Ascending aorta (tissue), 2 donors: ENCODE results near the gene ANKIB1. TPM values are rescaled to one million over a fixed set of nuclear protein-coding genes. Genes with fewer than 3 reads are reported as not detected.

Source experiments
- DNase-seq, 2 donors: peaks; one replicate each; pipeline ENCODE4 v3.0.0-alpha.2; 2019; ENCODE audit warnings: low spot score in 2 of 2
- H3K27ac ChIP-seq, 2 donors: fragments of 200-600 bp; sonication (generic); one replicate each; pipeline ENCODE4 v1.5.1; 2016 to 2017; ENCODE audit warnings: mild to moderate bottlenecking in 1 of 2
- H3K27me3 ChIP-seq: fragments of 200-600 bp; sonication (generic); one replicate; pipeline ENCODE4 v1.5.1; 2017
- H3K36me3 ChIP-seq, 2 donors: fragments of 200-600 bp; sonication (generic); one replicate each; pipeline ENCODE4 v1.5.1; 2016
- H3K4me1 ChIP-seq, 2 donors: fragments of 200-600 bp; sonication (generic); one replicate each; pipeline ENCODE4 v1.5.1; 2016 to 2017; ENCODE audit warnings: mild to moderate bottlenecking in 1 of 2
- H3K4me3 ChIP-seq, 2 donors: fragments of 200-600 bp; sonication (generic); one replicate each; pipeline ENCODE4 v1.5.1; 2016 to 2017; ENCODE audit warnings: mild to moderate bottlenecking in 1 of 2
- H3K9me3 ChIP-seq, 2 donors: fragments of 200-600 bp; sonication (generic); one replicate each; pipeline ENCODE4 v1.5.1; 2016
- intact Hi-C: fragments of 100-400 bp; cut with DNase I; formaldehyde crosslinking; loops from one replicate; pipeline ENCODE4 v1.15.1; 2023
- total RNA-seq: library from RNA; depleted of rRNA; stranded (reverse); fragments of >200 nt; gene quantifications from one replicate; pipeline ENCODE4 v1.1.0, GENCODE V29; 2016
- TF ChIP-seq, protein P1 (sequence below), 3 experiments: fragments of 200-600 bp in 2 of 3; fragments of 450-650 bp in 1 of 3; sonication (generic) in 2 of 3; IDR thresholded peaks; one replicate each; pipeline ENCODE4 v1.5.1; 2016 to 2019; ENCODE audit warnings: antibody characterized with exemption in 3 of 3, mild to moderate bottlenecking in 1 of 3, moderate library complexity in 1 of 3

Gene ANKIB1
- total RNA-seq, 1 donor from 2014 or later, result 27.4 TPM

DNA sequence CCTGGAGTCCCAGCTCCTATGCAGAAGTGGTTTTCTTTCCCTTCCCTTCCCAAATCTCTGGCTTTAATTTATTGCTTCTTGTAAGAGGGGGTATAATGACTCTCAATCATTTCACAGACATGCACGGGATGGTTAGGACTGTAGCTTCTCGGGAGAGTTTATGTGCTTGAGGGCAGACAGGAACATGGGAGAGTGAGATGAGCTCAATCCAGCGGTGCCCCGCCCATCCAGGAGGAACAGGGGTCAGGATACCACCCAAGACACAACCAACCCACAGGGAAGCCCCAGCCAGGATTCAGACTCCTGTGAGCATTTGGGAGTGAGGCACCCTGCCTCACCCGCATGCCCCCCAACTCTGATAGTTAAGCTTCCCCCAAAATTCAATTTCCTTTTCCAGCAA lies 167.8 kb downstream of the ANKIB1 start:
- no peak overlapping the region for H3K27ac ChIP-seq
- no peaks in the 10 kb centered on the region for H3K4me1 ChIP-seq
- TF ChIP-seq, protein P1, sequence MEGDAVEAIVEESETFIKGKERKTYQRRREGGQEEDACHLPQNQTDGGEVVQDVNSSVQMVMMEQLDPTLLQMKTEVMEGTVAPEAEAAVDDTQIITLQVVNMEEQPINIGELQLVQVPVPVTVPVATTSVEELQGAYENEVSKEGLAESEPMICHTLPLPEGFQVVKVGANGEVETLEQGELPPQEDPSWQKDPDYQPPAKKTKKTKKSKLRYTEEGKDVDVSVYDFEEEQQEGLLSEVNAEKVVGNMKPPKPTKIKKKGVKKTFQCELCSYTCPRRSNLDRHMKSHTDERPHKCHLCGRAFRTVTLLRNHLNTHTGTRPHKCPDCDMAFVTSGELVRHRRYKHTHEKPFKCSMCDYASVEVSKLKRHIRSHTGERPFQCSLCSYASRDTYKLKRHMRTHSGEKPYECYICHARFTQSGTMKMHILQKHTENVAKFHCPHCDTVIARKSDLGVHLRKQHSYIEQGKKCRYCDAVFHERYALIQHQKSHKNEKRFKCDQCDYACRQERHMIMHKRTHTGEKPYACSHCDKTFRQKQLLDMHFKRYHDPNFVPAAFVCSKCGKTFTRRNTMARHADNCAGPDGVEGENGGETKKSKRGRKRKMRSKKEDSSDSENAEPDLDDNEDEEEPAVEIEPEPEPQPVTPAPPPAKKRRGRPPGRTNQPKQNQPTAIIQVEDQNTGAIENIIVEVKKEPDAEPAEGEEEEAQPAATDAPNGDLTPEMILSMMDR (IDR thresholded peaks at IDR 0.05), result no peak
- no peaks in the 10 kb centered on the region for H3K27me3 ChIP-seq
- H3K9me3 ChIP-seq, result no peaks in the 10 kb centered on the region
- no peak overlapping the region for H3K4me3 ChIP-seq
- no peaks in the 10 kb centered on the region for H3K36me3 ChIP-seq
- no peak for DNase-seq
- intact Hi-C loops, result no loop called here

DNA sequence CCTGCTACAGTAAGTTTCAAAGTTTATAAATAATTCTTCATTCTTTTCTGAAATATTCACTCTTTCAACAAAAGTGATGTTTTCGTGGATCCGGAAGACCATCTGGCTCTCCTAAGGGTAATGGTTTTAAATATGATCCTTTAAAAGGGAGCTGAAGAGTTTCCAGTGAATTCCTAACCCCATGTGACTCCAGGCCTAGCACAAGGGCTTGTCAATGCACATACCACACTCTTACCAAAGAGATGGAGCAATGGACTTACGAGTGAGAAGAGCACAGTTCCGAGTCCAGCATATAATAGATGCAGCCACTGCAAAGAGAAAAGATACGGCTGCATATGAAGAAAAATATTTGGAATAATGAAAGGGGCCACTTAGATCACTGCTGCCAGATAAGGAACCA lies 169.5 kb downstream of the ANKIB1 start:
- H3K27ac ChIP-seq, result no peak overlapping the region
- H3K36me3 ChIP-seq, result no peaks in the 10 kb centered on the region
- no peak for DNase-seq
- no peaks in the 10 kb centered on the region for H3K4me1 ChIP-seq
- H3K27me3 ChIP-seq, result no peaks in the 10 kb centered on the region
- intact Hi-C loops, result no loop called here
- no peaks in the 10 kb centered on the region for H3K9me3 ChIP-seq
- TF ChIP-seq, protein P1 (IDR thresholded peaks at IDR 0.05), result no peak
- H3K4me3 ChIP-seq, result no peak overlapping the region

DNA sequence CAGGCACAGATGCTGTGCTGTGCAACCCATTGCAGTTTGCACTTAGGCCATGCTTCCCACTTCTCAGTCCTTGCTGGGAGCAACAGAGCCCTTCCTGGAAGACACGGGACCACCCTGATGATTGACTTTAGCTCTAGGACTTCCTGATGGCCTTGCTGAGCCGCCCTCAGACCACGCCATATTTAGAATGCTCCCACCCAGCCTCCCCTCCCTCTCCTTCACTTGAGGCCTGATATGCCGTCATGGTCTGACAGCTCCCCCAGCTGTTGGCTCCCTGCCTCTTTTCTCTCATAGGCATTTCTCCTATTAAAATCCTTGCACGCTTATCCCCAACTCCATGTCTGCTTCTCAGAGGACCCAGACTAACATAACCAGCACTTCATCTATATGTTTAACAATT lies 172.1 kb downstream of the ANKIB1 start:
- DNase-seq, result no peak
- intact Hi-C loops, result no loop called here
- H3K4me3 ChIP-seq, result no peak overlapping the region
- no peaks in the 10 kb centered on the region for H3K27me3 ChIP-seq
- no peaks in the 10 kb centered on the region for H3K36me3 ChIP-seq
- H3K27ac ChIP-seq, result no peak overlapping the region
- no peaks in the 10 kb centered on the region for H3K4me1 ChIP-seq
- no peaks in the 10 kb centered on the region for H3K9me3 ChIP-seq
- TF ChIP-seq, protein P1 (IDR thresholded peaks at IDR 0.05), result no peak

DNA sequence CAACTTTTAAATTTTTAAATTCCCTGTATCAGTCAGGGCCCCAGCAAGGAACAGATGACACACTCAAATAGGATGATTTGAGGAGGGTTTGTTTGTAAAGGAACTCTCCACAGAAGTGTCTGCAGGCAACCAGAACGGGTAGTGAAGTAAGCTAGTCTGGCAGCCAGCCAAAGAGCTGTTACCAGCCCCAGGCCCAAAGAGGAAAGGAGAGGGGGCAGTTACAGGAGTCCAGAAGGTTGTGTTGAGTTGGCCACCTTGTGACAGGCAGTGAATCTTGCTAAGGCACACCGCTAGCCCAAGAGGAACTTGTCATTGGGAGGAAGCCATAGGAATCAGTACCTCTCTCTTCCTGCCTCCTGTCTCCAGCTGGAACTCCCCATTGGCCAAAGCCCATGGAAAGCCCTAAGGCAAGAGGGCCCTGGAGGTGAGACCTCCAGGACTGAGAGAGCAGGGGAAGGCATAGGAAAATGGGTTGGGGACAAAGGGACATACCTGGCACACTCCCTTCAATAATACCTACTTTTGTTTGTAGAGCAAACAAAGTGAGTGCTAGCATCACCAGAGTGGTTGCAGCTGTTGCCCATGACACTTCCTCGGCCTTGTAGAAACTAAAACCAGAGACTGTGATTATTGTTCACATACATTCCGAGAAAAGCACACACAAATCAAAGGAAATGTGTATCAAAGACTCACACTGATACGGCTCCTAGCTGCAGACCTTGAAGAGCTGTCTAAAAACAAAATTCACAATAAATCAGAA lies 176.1 kb downstream of the ANKIB1 start:
- no peak overlapping the region for H3K4me3 ChIP-seq
- intact Hi-C loops, result no loop called here
- peak in 1 of 2 donors; percentile 67 for DNase-seq
- no peaks in the 10 kb centered on the region for H3K9me3 ChIP-seq
- TF ChIP-seq, protein P1 (IDR thresholded peaks at IDR 0.05), result no peak
- H3K27me3 ChIP-seq, result no peaks in the 10 kb centered on the region
- no peaks in the 10 kb centered on the region for H3K4me1 ChIP-seq
- no peak overlapping the region for H3K27ac ChIP-seq
- no peaks in the 10 kb centered on the region for H3K36me3 ChIP-seq

DNA sequence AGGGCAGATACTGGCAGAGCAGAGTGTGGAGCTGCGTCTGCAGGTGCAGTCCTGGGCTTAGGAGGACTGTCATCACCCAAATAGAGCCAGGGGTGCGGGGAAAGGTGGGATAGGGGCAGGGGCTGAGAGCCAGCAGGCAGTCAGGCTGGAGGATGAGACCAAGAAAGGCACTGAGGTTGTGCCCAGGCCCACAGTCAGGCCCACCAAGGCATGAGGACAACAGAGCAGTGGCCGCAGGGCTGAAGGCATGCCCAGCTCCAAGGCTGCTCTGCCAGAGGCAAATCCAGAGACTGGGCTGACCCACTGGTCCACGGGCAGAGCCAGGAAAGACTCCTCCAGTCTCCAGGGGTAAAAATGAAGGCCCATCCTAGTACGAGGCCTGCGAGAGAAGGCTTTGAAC lies 177.2 kb downstream of the ANKIB1 start:
- H3K36me3 ChIP-seq, result no peaks in the 10 kb centered on the region
- TF ChIP-seq, protein P1 (IDR thresholded peaks at IDR 0.05), result no peak
- no peaks in the 10 kb centered on the region for H3K27me3 ChIP-seq
- H3K4me3 ChIP-seq, result no peak overlapping the region
- DNase-seq, result no peak
- intact Hi-C loops, result no loop called here
- no peak overlapping the region for H3K27ac ChIP-seq
- H3K4me1 ChIP-seq, result no peaks in the 10 kb centered on the region
- no peaks in the 10 kb centered on the region for H3K9me3 ChIP-seq
